Stimulated activated effector memory CD8-positive, alpha-beta T cell treated with anti-CD3 and anti-CD28 coated beads, Interleukin-12 subunit alpha, Interleukin-12 subunit beta, amount 100 ng/mL, for 72 hours (primary cell): Measurements from ENCODE around the gene SLC5A2.
"Not testable (repeated sequence)": the region's sequence is repeated elsewhere in the genome, so short reads cannot be mapped to it uniquely, and the experiment has no call there.

Experiments used
- ATAC-seq: fragments of 150-1000 bp; cut with Tn5 transposase; 2 replicates; pipeline ENCODE4 v1.10.0; 2021
- DNase-seq, 2 donors: peaks; one replicate each; pipeline ENCODE4 v3.0.0; 2021 to 2022; ENCODE audit warnings: low spot score in 2 of 2
- H3K27ac Mint-ChIP-seq: one replicate; pipeline ENCODE4 v1.8.0; 2022; ENCODE audit warnings: mild to moderate bottlenecking, mixed read lengths
- H3K36me3 Mint-ChIP-seq: one replicate; pipeline ENCODE4 v1.8.0; 2022; ENCODE audit warnings: mild to moderate bottlenecking, mixed read lengths
- H3K4me1 Mint-ChIP-seq: one replicate; pipeline ENCODE4 v1.8.0; 2022; ENCODE audit warnings: mixed read lengths
- H3K4me3 Mint-ChIP-seq: one replicate; pipeline ENCODE4 v1.8.0; 2022; ENCODE audit warnings: mild to moderate bottlenecking, mixed read lengths
- H3K9me3 Mint-ChIP-seq: one replicate; pipeline ENCODE4 v1.8.0; 2022; ENCODE audit warnings: mixed read lengths

Gene SLC5A2

GRCh38 chr16:31493506-31494125 is 10.7 kb downstream of the SLC5A2 start:
- Mint-ChIP-seq H3K4me1 (peaks cover 12% of the 10 kb centered on the region), H3K27ac (no peak overlapping the region), H3K36me3 (peaks cover 32% of the 10 kb centered on the region), H3K4me3 (no peak overlapping the region), H3K9me3 (no peaks in the 10 kb centered on the region)
- ATAC-seq (no peak), DNase-seq (no peak)

GRCh38 chr16:31496670-31497069 is 13.7 kb downstream of the SLC5A2 start:
- DNase-seq (no peak), ATAC-seq (no peak)
- peaks cover 10% of the 10 kb centered on the region for H3K4me1 Mint-ChIP-seq
- no peak overlapping the region for H3K4me3 Mint-ChIP-seq
- H3K27ac Mint-ChIP-seq: peak overlapping the region; percentile 70
- H3K9me3 Mint-ChIP-seq: no peaks in the 10 kb centered on the region
- H3K36me3 Mint-ChIP-seq: peaks cover 39% of the 10 kb centered on the region

GRCh38 chr16:31498493-31498892 is 15.6 kb downstream of the SLC5A2 start:
- Mint-ChIP-seq H3K9me3 (no peaks in the 10 kb centered on the region), H3K4me3 (no peak overlapping the region), H3K36me3 (peaks cover 31% of the 10 kb centered on the region), H3K27ac (no peak overlapping the region), H3K4me1 (peaks cover 10% of the 10 kb centered on the region)
- DNase-seq (no peak), ATAC-seq (no peak)

- ATAC-seq (no peak), DNase-seq (no peak)
- Mint-ChIP-seq H3K27ac (no peak overlapping the region), H3K36me3 (peaks cover 24% of the 10 kb centered on the region), H3K9me3 (no peaks in the 10 kb centered on the region), H3K4me3 (no peak overlapping the region), H3K4me1 (peaks cover 11% of the 10 kb centered on the region)
These were observed 17.0 kb downstream of the SLC5A2 start for GRCh38 chr16:31499928-31500327.

- Mint-ChIP-seq H3K9me3 (no peaks in the 10 kb centered on the region), H3K36me3 (peaks cover 29% of the 10 kb centered on the region), H3K4me3 (no peak overlapping the region), H3K4me1 (peaks cover 23% of the 10 kb centered on the region), H3K27ac (no peak overlapping the region)
- DNase-seq (no peak), ATAC-seq (no peak)
These were observed 18.5 kb downstream of the SLC5A2 start for GRCh38 chr16:31501226-31501965.

- H3K9me3 Mint-ChIP-seq: no peaks in the 10 kb centered on the region
- H3K4me1 Mint-ChIP-seq: peaks cover 26% of the 10 kb centered on the region
- ATAC-seq: no peak
- no peak for DNase-seq
- no peak overlapping the region for H3K4me3 Mint-ChIP-seq
- peaks cover 31% of the 10 kb centered on the region for H3K36me3 Mint-ChIP-seq
- no peak overlapping the region for H3K27ac Mint-ChIP-seq
These were observed 19.0 kb downstream of the SLC5A2 start for GRCh38 chr16:31501966-31502348.

- no peak overlapping the region for H3K4me3 Mint-ChIP-seq
- peaks cover 28% of the 10 kb centered on the region for H3K36me3 Mint-ChIP-seq
- H3K9me3 Mint-ChIP-seq: no peaks in the 10 kb centered on the region
- H3K4me1 Mint-ChIP-seq: peaks cover 28% of the 10 kb centered on the region
- ATAC-seq (no peak), DNase-seq (no peak)
- H3K27ac Mint-ChIP-seq: peak overlapping the region; percentile 43
These were observed 20.1 kb downstream of the SLC5A2 start for GRCh38 chr16:31502981-31503380.

GRCh38 chr16:31503555-31503954 is 20.6 kb downstream of the SLC5A2 start:
- H3K4me3 Mint-ChIP-seq, H3K27ac Mint-ChIP-seq, H3K9me3 Mint-ChIP-seq, ATAC-seq, DNase-seq: not testable (repeated sequence)
- Mint-ChIP-seq H3K4me1 (peaks cover 28% of the 10 kb centered on the region), H3K36me3 (peaks cover 26% of the 10 kb centered on the region)

- no peak overlapping the region for H3K27ac Mint-ChIP-seq
These were observed 21.2 kb downstream of the SLC5A2 start for GRCh38 chr16:31504159-31504558.

GRCh38 chr16:31505483-31505882 is 22.6 kb downstream of the SLC5A2 start:
- peak; percentile 81 for ATAC-seq
- Mint-ChIP-seq H3K4me1 (peaks cover 42% of the 10 kb centered on the region), H3K9me3 (no peaks in the 10 kb centered on the region), H3K36me3 (peaks cover 26% of the 10 kb centered on the region), H3K4me3 (peak overlapping the region; percentile 51), H3K27ac (peak overlapping the region; percentile 86)
- no peak for DNase-seq

More at GRCh38 chr16:31504159-31504558, 21.2 kb downstream of the SLC5A2 start:
- no peak for ATAC-seq
- H3K9me3 Mint-ChIP-seq: no peaks in the 10 kb centered on the region
- peaks cover 26% of the 10 kb centered on the region for H3K36me3 Mint-ChIP-seq
- H3K4me1 Mint-ChIP-seq: peaks cover 32% of the 10 kb centered on the region
- no peak overlapping the region for H3K4me3 Mint-ChIP-seq
- DNase-seq: no peak

GRCh38 chr16:31507617-31507928 is 24.6 kb downstream of the SLC5A2 start:
- H3K4me1 Mint-ChIP-seq: peaks cover 43% of the 10 kb centered on the region
- DNase-seq: no peak

GRCh38 chr16:31507929-31508705 is 25.2 kb downstream of the SLC5A2 start, which contains the start of gene RUSF1:
Gene RUSF1, minus strand, starts transcription at chr16:31508391. Its CDS starts 18 bp downstream, at chr16:31508373.
- DNase-seq: peak; percentile 73 to 90
- ATAC-seq: peak; percentile 89
- Mint-ChIP-seq H3K27ac (peak within 1 kb of the TSS; percentile 96), H3K4me1 (peaks cover 43% of the 10 kb centered on the region), H3K9me3 (no peaks in the 10 kb centered on the region), H3K4me3 (peak within 1 kb of the TSS; percentile 87), H3K36me3 (peaks cover 20% of the 10 kb centered on the region)

More at GRCh38 chr16:31507617-31507928, 24.6 kb downstream of the SLC5A2 start:
- no peak for ATAC-seq
- no peaks in the 10 kb centered on the region for H3K9me3 Mint-ChIP-seq
- H3K4me3 Mint-ChIP-seq: peak overlapping the region; percentile 87
- H3K36me3 Mint-ChIP-seq: peaks cover 20% of the 10 kb centered on the region
- H3K27ac Mint-ChIP-seq: peak overlapping the region; percentile 96

GRCh38 chr16:31508706-31509195 is 25.8 kb downstream of the SLC5A2 start:
- Mint-ChIP-seq H3K4me3 (peak overlapping the region; percentile 87), H3K36me3 (peaks cover 20% of the 10 kb centered on the region), H3K4me1 (peaks cover 43% of the 10 kb centered on the region), H3K9me3 (no peaks in the 10 kb centered on the region), H3K27ac (peak overlapping the region; percentile 96)
- DNase-seq (no peak), ATAC-seq (no peak)

- no peaks in the 10 kb centered on the region for H3K36me3 Mint-ChIP-seq
- no peak overlapping the region for H3K27ac Mint-ChIP-seq
- H3K4me3 Mint-ChIP-seq: no peak overlapping the region
- H3K4me1 Mint-ChIP-seq: peaks cover 20% of the 10 kb centered on the region
- H3K9me3 Mint-ChIP-seq: peaks cover 2% of the 10 kb centered on the region
- DNase-seq: no peak
- no peak for ATAC-seq
These were observed 30.2 kb downstream of the SLC5A2 start for GRCh38 chr16:31513126-31513525.

GRCh38 chr16:31513884-31514283 is 31.0 kb downstream of the SLC5A2 start:
- H3K36me3 Mint-ChIP-seq: no peaks in the 10 kb centered on the region
- H3K4me3 Mint-ChIP-seq: no peak overlapping the region
- DNase-seq: no peak
- peaks cover 2% of the 10 kb centered on the region for H3K9me3 Mint-ChIP-seq
- H3K27ac Mint-ChIP-seq: no peak overlapping the region
- peaks cover 18% of the 10 kb centered on the region for H3K4me1 Mint-ChIP-seq
- no peak for ATAC-seq
